Mesothelial cell of epicardium (in vitro differentiated cells): ENCODE measurements around the gene PXYLP1. TPM values are rescaled to one million over a fixed set of nuclear protein-coding genes. Genes with fewer than 3 reads are reported as not detected.

ENCODE experiments used
- DNase-seq, 2 experiments: peaks; one replicate each; pipeline ENCODE4 v3.0.0; 2021; ENCODE audit warnings: low spot score in 2 of 2; ENCODE audit not compliant: unreplicated experiment in 2 of 2
- H3K27ac Mint-ChIP-seq: 2 replicates; pipeline ENCODE4 v1.8.0; 2021; ENCODE audit warnings: mixed read lengths
- H3K27me3 Mint-ChIP-seq: 2 replicates; pipeline ENCODE4 v1.8.0; 2021; ENCODE audit warnings: low read depth, mixed read lengths
- H3K36me3 Mint-ChIP-seq: 2 replicates; pipeline ENCODE4 v1.8.0; 2021; ENCODE audit warnings: mixed read lengths
- H3K4me1 Mint-ChIP-seq: 2 replicates; pipeline ENCODE4 v1.8.0; 2021; ENCODE audit warnings: mixed read lengths
- H3K4me3 Mint-ChIP-seq: 2 replicates; pipeline ENCODE4 v1.8.0; 2021; ENCODE audit warnings: mild to moderate bottlenecking, moderate library complexity, mixed read lengths
- H3K9me3 Mint-ChIP-seq: 2 replicates; pipeline ENCODE4 v1.8.0; 2021; ENCODE audit warnings: mixed read lengths
- CTCF ChIP-seq: fragments of 200-600 bp; sonication (generic); IDR thresholded peaks from one replicate; pipeline ENCODE4 v1.5.0; 2021; ENCODE audit warnings: antibody characterized with exemption; ENCODE audit not compliant: unreplicated experiment
- total RNA-seq: library from RNA; stranded (reverse); gene quantifications from 3 replicates; pipeline ENCODE4 v1.2.1, GENCODE V29; 2021

Gene PXYLP1
- total RNA-seq, 1 donor from 2014 or later: 40.5 TPM

GRCh38 chr3:141337991-141338390 lies 106.4 kb downstream of the PXYLP1 start:
- TF ChIP-seq CTCF: no peak
- Mint-ChIP-seq H3K9me3 (peaks cover 15% of the 10 kb centered on the region), H3K4me1 (peaks cover 11% of the 10 kb centered on the region), H3K27me3 (no peaks in the 10 kb centered on the region), H3K4me3 (no peak overlapping the region), H3K27ac (no peak overlapping the region), H3K36me3 (no peaks in the 10 kb centered on the region)
- no peak for DNase-seq

- H3K4me3 Mint-ChIP-seq: no peak overlapping the region
These were observed 107.3 kb downstream of the PXYLP1 start for GRCh38 chr3:141338881-141339280.

DNA sequence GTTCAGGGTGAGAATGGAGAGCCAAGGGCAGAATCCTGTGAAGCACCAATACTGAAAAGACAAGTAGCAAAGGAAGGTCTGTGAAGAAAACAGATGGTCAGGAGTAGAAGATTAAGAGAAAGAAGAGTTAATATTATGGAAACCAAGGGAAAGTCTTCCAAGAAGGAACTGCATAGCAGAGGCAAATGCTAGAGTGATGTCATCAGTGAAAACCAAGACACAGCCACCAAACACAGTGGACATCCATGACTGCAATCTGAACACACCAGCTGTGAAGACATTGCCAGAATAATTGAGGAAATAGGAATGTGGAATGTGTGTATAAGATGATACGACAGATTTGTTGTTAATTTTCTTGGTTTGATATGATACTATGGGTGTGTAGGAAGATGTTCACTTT lies 109.9 kb downstream of the PXYLP1 start:
- H3K4me3 Mint-ChIP-seq: no peak overlapping the region
- H3K27ac Mint-ChIP-seq: no peak overlapping the region
- no peak for DNase-seq

More at GRCh38 chr3:141338881-141339280, 107.3 kb downstream of the PXYLP1 start:
- Mint-ChIP-seq H3K27me3 (peaks cover 3% of the 10 kb centered on the region), H3K27ac (no peak overlapping the region), H3K9me3 (peaks cover 15% of the 10 kb centered on the region), H3K36me3 (no peaks in the 10 kb centered on the region), H3K4me1 (peaks cover 11% of the 10 kb centered on the region)
- DNase-seq: no peak
- no peak for TF ChIP-seq CTCF

GRCh38 chr3:141342386-141342785 lies 110.8 kb downstream of the PXYLP1 start:
- Mint-ChIP-seq H3K4me1 (peaks cover 2% of the 10 kb centered on the region), H3K9me3 (peaks cover 15% of the 10 kb centered on the region), H3K27me3 (peaks cover 3% of the 10 kb centered on the region), H3K27ac (no peak overlapping the region), H3K36me3 (no peaks in the 10 kb centered on the region), H3K4me3 (no peak overlapping the region)
- TF ChIP-seq CTCF: no peak
- DNase-seq: no peak

More for the DNA sequence above, 109.9 kb downstream of the PXYLP1 start:
- Mint-ChIP-seq H3K4me1 (peaks cover 6% of the 10 kb centered on the region), H3K36me3 (no peaks in the 10 kb centered on the region), H3K9me3 (peaks cover 15% of the 10 kb centered on the region), H3K27me3 (peaks cover 3% of the 10 kb centered on the region)
- TF ChIP-seq CTCF: no peak

GRCh38 chr3:141343077-141343476 lies 111.5 kb downstream of the PXYLP1 start:
- TF ChIP-seq CTCF: no peak
- Mint-ChIP-seq H3K9me3 (peaks cover 15% of the 10 kb centered on the region), H3K36me3 (no peaks in the 10 kb centered on the region), H3K4me3 (no peak overlapping the region), H3K27me3 (peaks cover 3% of the 10 kb centered on the region), H3K27ac (no peak overlapping the region), H3K4me1 (no peaks in the 10 kb centered on the region)
- DNase-seq: no peak

DNA sequence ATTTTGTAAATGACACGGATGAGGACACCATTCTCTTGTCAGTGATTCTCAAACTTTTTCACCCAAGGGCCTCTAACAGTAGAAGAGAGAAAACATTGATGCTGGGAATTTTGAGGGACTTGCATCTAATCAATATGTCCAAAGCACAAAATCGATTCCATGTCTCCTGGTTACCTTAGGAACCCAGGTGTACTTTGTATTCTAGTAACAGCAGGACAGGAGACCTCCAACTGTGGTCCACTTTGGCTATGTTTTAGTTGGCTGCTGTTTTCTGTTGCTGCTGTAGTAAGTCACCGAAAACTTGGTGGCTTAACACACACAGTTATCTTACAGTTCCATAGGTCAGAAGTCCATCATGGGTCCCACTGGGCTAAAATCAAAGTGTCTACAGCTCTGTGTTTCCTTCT lies 112.2 kb downstream of the PXYLP1 start:
- Mint-ChIP-seq H3K4me1 (peaks cover 6% of the 10 kb centered on the region), H3K36me3 (no peaks in the 10 kb centered on the region), H3K4me3 (no peak overlapping the region), H3K27me3 (peaks cover 3% of the 10 kb centered on the region), H3K27ac (no peak overlapping the region), H3K9me3 (peaks cover 11% of the 10 kb centered on the region)
- no peak for TF ChIP-seq CTCF
- DNase-seq: no peak
